IMR-90 (cell line): ENCODE measurements around the gene NINJ2. TPM values are rescaled to one million over a fixed set of nuclear protein-coding genes. Genes with fewer than 3 reads are reported as not detected.

Experiments used
- ATAC-seq: fragments of 200-7000 bp; cut with Tn5 transposase; 2 replicates; pipeline ENCODE4 v1.9.1; 2020; ENCODE audit warnings: low read depth, mild to moderate bottlenecking, moderate library complexity
- BruUV-seq: library from RNA; stranded (reverse); fragments of 400-500 nt; replicated peaks from 2 replicates; lab custom pipeline; 2021; lab: Mats Ljungman, UMichigan
- CTCF ChIA-PET: fragments of 300-600 bp; formaldehyde crosslinking; extraction: SDS; loops from one replicate; lab custom pipeline; 2021; ENCODE audit warnings: antibody characterized with exemption; lab: Yijun Ruan, JAX
- POLR2A ChIA-PET: fragments of 300-600 bp; sonication (Branson Sonifier 250); formaldehyde crosslinking; loops from one replicate; lab custom pipeline; 2022; ENCODE audit warnings: antibody characterized with exemption; ENCODE audit not compliant: unreplicated experiment; lab: Charles Lee
- DNase-seq: peaks from one replicate; pipeline ENCODE4 v3.0.0; 2013
- H2AFZ ChIP-seq: replicated peaks from 2 replicates; pipeline ENCODE3; 2013; ENCODE audit warnings: low read length, mild to moderate bottlenecking; ENCODE audit not compliant: poor library complexity
- H2AK5ac ChIP-seq: 2 replicates; pipeline ENCODE4 v1.6.1; 2013; ENCODE audit warnings: low read depth, low read length, inconsistent platforms
- H2AK9ac ChIP-seq: replicated peaks from 2 replicates; pipeline ENCODE3; 2013; ENCODE audit warnings: mild to moderate bottlenecking, low read depth, low read length, moderate library complexity; ENCODE audit not compliant: poor library complexity
- H2BK120ac ChIP-seq: 2 replicates; pipeline ENCODE4 v1.6.1; 2013; ENCODE audit warnings: low read depth, low read length, inconsistent platforms
- H2BK15ac ChIP-seq: 3 replicates; pipeline ENCODE4 v1.6.1; 2013; ENCODE audit warnings: low read depth, low read length, inconsistent platforms
- H2BK20ac ChIP-seq: 2 replicates; pipeline ENCODE4 v1.6.1; 2013; ENCODE audit warnings: low read depth, mild to moderate bottlenecking, inconsistent platforms, low read length, moderate library complexity
- H2BK5ac ChIP-seq: 2 replicates; pipeline ENCODE4 v1.6.1; 2013; ENCODE audit warnings: mild to moderate bottlenecking, low read depth, low read length, inconsistent platforms; ENCODE audit not compliant: poor library complexity, severe bottlenecking
- H3K14ac ChIP-seq: replicated peaks from 2 replicates; pipeline ENCODE4 v1.6.1; 2013; ENCODE audit warnings: low read depth, low read length, inconsistent platforms
- H3K18ac ChIP-seq: 2 replicates; pipeline ENCODE4 v1.6.1; 2013; ENCODE audit warnings: low read depth, low read length, control low read depth
- H3K23ac ChIP-seq: 2 replicates; pipeline ENCODE4 v1.6.1; 2013; ENCODE audit warnings: low read depth, low read length, inconsistent platforms
- H3K27ac ChIP-seq: 2 replicates; pipeline ENCODE4 v1.5.1; 2013; ENCODE audit warnings: mild to moderate bottlenecking, control low read depth, low read length; ENCODE audit not compliant: insufficient read depth
- H3K27me3 ChIP-seq: 2 replicates; pipeline ENCODE4 v1.6.1; 2013; ENCODE audit warnings: low read length; ENCODE audit not compliant: control insufficient read depth, insufficient read depth
- H3K36me3 ChIP-seq: 2 replicates; pipeline ENCODE4 v1.6.1; 2013; ENCODE audit warnings: low read length, mixed read lengths; ENCODE audit not compliant: control insufficient read depth, insufficient read depth
- H3K4ac ChIP-seq: 2 replicates; pipeline ENCODE4 v1.6.1; 2013; ENCODE audit warnings: low read depth, low read length, inconsistent platforms
- H3K4me1 ChIP-seq: 2 replicates; pipeline ENCODE4 v1.6.1; 2013; ENCODE audit warnings: low read length, mixed read lengths; ENCODE audit not compliant: control insufficient read depth, insufficient read depth
- H3K4me2 ChIP-seq: 2 replicates; pipeline ENCODE4 v1.6.1; 2013; ENCODE audit warnings: low read depth, mild to moderate bottlenecking, control low read depth, low read length, moderate library complexity
- H3K4me3 ChIP-seq: 2 replicates; pipeline ENCODE4 v1.5.1; 2013; ENCODE audit warnings: low read depth, mild to moderate bottlenecking, control low read depth, low read length, moderate library complexity; ENCODE audit not compliant: insufficient read depth
- H3K56ac ChIP-seq: 2 replicates; pipeline ENCODE4 v1.6.1; 2013; ENCODE audit warnings: low read length, inconsistent platforms; ENCODE audit not compliant: insufficient read depth; ENCODE audit errors: extremely low read depth
- H3K79me1 ChIP-seq, 2 experiments: 2 replicates each; pipeline ENCODE4 v1.6.1; 2013; ENCODE audit warnings: low read length in 2 of 2, inconsistent platforms in 1 of 2, low read depth in 1 of 2
- H3K9ac ChIP-seq: 2 replicates; pipeline ENCODE4 v1.6.1; 2013; ENCODE audit warnings: low read depth, low read length, control low read depth
- H3K9me1 ChIP-seq: 2 replicates; pipeline ENCODE4 v1.6.1; 2013; ENCODE audit warnings: low read length, inconsistent platforms; ENCODE audit not compliant: insufficient read depth
- H3K9me3 ChIP-seq: 2 replicates; pipeline ENCODE4 v1.6.1; 2013; ENCODE audit warnings: low read length; ENCODE audit not compliant: control insufficient read depth, insufficient read depth
- H4K20me1 ChIP-seq: 2 replicates; pipeline ENCODE4 v1.6.1; 2013; ENCODE audit warnings: low read length, inconsistent platforms; ENCODE audit not compliant: insufficient read depth
- H4K5ac ChIP-seq: 2 replicates; pipeline ENCODE4 v1.6.1; 2013; ENCODE audit warnings: mild to moderate bottlenecking, low read depth, low read length, control low read depth
- H4K8ac ChIP-seq, 2 experiments: 2 replicates each; pipeline ENCODE4 v1.6.1; 2013; ENCODE audit warnings: low read depth in 2 of 2, low read length in 2 of 2, control low read depth in 1 of 2, inconsistent platforms in 1 of 2
- H4K91ac ChIP-seq: 2 replicates; pipeline ENCODE4 v1.6.1; 2013; ENCODE audit warnings: low read depth, low read length, inconsistent platforms; ENCODE audit not compliant: insufficient read depth
- BHLHE40 ChIP-seq: fragments of 150-350 bp; IDR thresholded peaks from 2 replicates; pipeline ENCODE4 v1.6.1; 2016; ENCODE audit warnings: mild to moderate bottlenecking, low read depth, low read length
- CEBPB ChIP-seq: IDR thresholded peaks from 2 replicates; pipeline ENCODE4 v1.6.1; 2012; ENCODE audit warnings: low read depth, low read length, improper control_type of control experiment
- CHD1 ChIP-seq: IDR thresholded peaks from 2 replicates; pipeline ENCODE4 v1.6.1; 2012; ENCODE audit warnings: low read depth, low read length, improper control_type of control experiment
- CTCF ChIP-seq: conservative IDR thresholded peaks from 2 replicates; pipeline ENCODE4 v1.5.1; 2012; ENCODE audit warnings: mild to moderate bottlenecking, low read depth, low read length, improper control_type of control experiment
- ELK1 ChIP-seq: fragments of 150-350 bp; IDR thresholded peaks from 2 replicates; pipeline ENCODE4 v1.6.1; 2016; ENCODE audit warnings: low read depth, mild to moderate bottlenecking, low read length, moderate library complexity, borderline replicate concordance
- FOS ChIP-seq: fragments of 150-350 bp; IDR thresholded peaks from 2 replicates; pipeline ENCODE4 v1.6.1; 2016; ENCODE audit warnings: low read depth, low read length
- MAFK ChIP-seq: IDR thresholded peaks from 2 replicates; pipeline ENCODE4 v1.6.1; 2012; ENCODE audit warnings: low read depth, low read length, improper control_type of control experiment
- MAZ ChIP-seq: IDR thresholded peaks from 2 replicates; pipeline ENCODE4 v1.6.1; 2012; ENCODE audit warnings: low read depth, mild to moderate bottlenecking, low read length, improper control_type of control experiment, moderate library complexity, borderline replicate concordance
- MXI1 ChIP-seq: IDR thresholded peaks from 2 replicates; pipeline ENCODE4 v1.6.1; 2012; ENCODE audit warnings: low read depth, mild to moderate bottlenecking, low read length, moderate library complexity, borderline replicate concordance
- NFE2L2 ChIP-seq: fragments of 150-350 bp; IDR thresholded peaks from 2 replicates; pipeline ENCODE4 v1.6.1; 2016; ENCODE audit warnings: low read depth, mild to moderate bottlenecking, low read length
- POLR2A ChIP-seq: IDR thresholded peaks from 2 replicates; pipeline ENCODE4 v1.6.1; 2012; ENCODE audit warnings: mild to moderate bottlenecking, low read depth, low read length
- RAD21 ChIP-seq: IDR thresholded peaks from 2 replicates; pipeline ENCODE4 v1.6.1; 2012; ENCODE audit warnings: low read length, improper control_type of control experiment
- RCOR1 ChIP-seq: IDR thresholded peaks from 2 replicates; pipeline ENCODE4 v1.6.1; 2012; ENCODE audit warnings: mild to moderate bottlenecking, low read length, improper control_type of control experiment; ENCODE audit not compliant: insufficient replicate concordance
- RFX5 ChIP-seq: IDR thresholded peaks from 2 replicates; pipeline ENCODE4 v1.8.0; 2012; ENCODE audit warnings: low read depth, mild to moderate bottlenecking, low read length, moderate library complexity
- SMC3 ChIP-seq: fragments of 150-350 bp; IDR thresholded peaks from 2 replicates; pipeline ENCODE4 v1.6.1; 2016; ENCODE audit warnings: low read depth, mild to moderate bottlenecking, antibody characterized with exemption, low read length, moderate library complexity
- dilution Hi-C: fragments of 300-500 bp; cut with HindIII; formaldehyde crosslinking; loops from one replicate; pipeline ENCODE4 v1.14.3; 2018; ENCODE audit warnings: low sequenced_read_pairs; ENCODE audit not compliant: unreplicated experiment
- in situ Hi-C: fragments of 300-500 bp; cut with MboI; formaldehyde crosslinking; loops from 3 replicates; pipeline ENCODE4 v1.14.3; 2019; ENCODE audit warnings: low sequenced_read_pairs, inconsistent platforms, mixed read lengths
- intact Hi-C: fragments of 100-400 bp; cut with micrococcal nuclease; formaldehyde crosslinking; loops from 2 replicates; pipeline ENCODE4 v1.10.0; 2022
- polyA plus RNA-seq, 3 experiments: library from polyadenylated mRNA; depleted of rRNA; stranded (reverse); fragments of >200 nt; gene quantifications; 2 replicates each; pipeline ENCODE4 v1.2.3, GENCODE V29; 2012; ENCODE audit warnings: low replicate concordance in 1 of 3
- total RNA-seq: library from RNA; depleted of rRNA; stranded (reverse); fragments of >200 nt; gene quantifications from 2 replicates; pipeline ENCODE4 v1.2.3, GENCODE V29; 2012
- TF ChIP-seq, protein P1 (sequence below): fragments of 150-350 bp; IDR thresholded peaks from 2 replicates; pipeline ENCODE4 v1.6.1; 2017; ENCODE audit warnings: mild to moderate bottlenecking, antibody characterized with exemption, low read length, low read depth

The NINJ2 gene
- total and polyA plus RNA-seq, 2 of the 4 experiments (the other 2 are of a cell fraction) = not detected

DNA sequence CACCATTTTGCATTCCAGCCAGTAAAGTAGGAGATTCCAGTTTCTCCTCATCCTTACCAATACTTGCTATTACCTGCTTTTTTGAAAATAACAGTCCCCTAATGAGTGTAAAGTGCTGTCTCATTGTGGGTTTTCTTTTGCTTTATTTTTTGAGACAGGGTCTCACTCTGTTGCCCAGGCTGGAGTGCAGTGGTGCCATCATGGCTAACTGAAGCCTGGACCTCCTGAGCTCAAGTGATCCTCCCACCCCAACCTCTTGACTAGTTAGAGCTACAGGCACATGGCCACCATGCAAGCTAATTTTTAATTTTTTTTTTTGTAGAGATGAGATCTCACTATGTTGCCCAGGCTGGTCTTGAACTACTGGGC lies 60.6 kb downstream of the NINJ2 start:
- no peak overlapping the region for H3K18ac ChIP-seq
- no peaks in the 10 kb centered on the region for H3K79me1 ChIP-seq
- no peak for ATAC-seq
- no peak overlapping the region for H4K5ac ChIP-seq
- dilution Hi-C loops = no loop called here
- H4K20me1 ChIP-seq = no peaks in the 10 kb centered on the region
- no TSS peak for BruUV-seq
- no peak overlapping the region for H3K23ac ChIP-seq
- no peak overlapping the region for H3K4ac ChIP-seq
- H3K4me3 ChIP-seq = no peak overlapping the region
- H2BK120ac ChIP-seq = no peak overlapping the region
- H3K36me3 ChIP-seq = no peaks in the 10 kb centered on the region
- TF ChIP-seq POLR2A (no peak), MXI1 (no peak), RCOR1 (no peak), RAD21 (no peak), NFE2L2 (no peak), MAFK (no peak), FOS (no peak), CHD1 (no peak), SMC3 (no peak), RFX5 (no peak), CEBPB (no peak), ELK1 (no peak), CTCF (no peak), BHLHE40 (no peak), MAZ (no peak)
- TF ChIP-seq, protein P1, sequence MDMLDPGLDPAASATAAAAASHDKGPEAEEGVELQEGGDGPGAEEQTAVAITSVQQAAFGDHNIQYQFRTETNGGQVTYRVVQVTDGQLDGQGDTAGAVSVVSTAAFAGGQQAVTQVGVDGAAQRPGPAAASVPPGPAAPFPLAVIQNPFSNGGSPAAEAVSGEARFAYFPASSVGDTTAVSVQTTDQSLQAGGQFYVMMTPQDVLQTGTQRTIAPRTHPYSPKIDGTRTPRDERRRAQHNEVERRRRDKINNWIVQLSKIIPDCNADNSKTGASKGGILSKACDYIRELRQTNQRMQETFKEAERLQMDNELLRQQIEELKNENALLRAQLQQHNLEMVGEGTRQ = no peak
- no peak overlapping the region for H2AFZ ChIP-seq
- H3K27me3 ChIP-seq = peaks cover 26% of the 10 kb centered on the region
- no peak overlapping the region for H2BK5ac ChIP-seq
- H4K91ac ChIP-seq = no peak overlapping the region
- DNase-seq = no peak
- H4K8ac ChIP-seq = no peak overlapping the region
- no peaks in the 10 kb centered on the region for H3K9me1 ChIP-seq
- in situ Hi-C loops = no loop called here
- H3K9ac ChIP-seq = no peak overlapping the region
- no peak overlapping the region for H2BK15ac ChIP-seq
- H3K14ac ChIP-seq = no peak overlapping the region
- no peak overlapping the region for H3K56ac ChIP-seq
- H2BK20ac ChIP-seq = no peak overlapping the region
- POLR2A ChIA-PET = interaction anchor here (0.6 kb wide), 1 partner anchor 30 kb away, joined by 9 read pairs; no protein-coding TSS in a partner anchor
- H3K4me2 ChIP-seq = no peak overlapping the region
- no peak overlapping the region for H2AK9ac ChIP-seq
- no peaks in the 10 kb centered on the region for H3K9me3 ChIP-seq
- CTCF ChIA-PET = interaction anchor here (0.8 to 1.0 kb wide), 2 partner anchors 12 to 149 kb away, joined by 3 read pairs; partner anchors contain the start of gene WNK1
- no peaks in the 10 kb centered on the region for H3K4me1 ChIP-seq
- H3K27ac ChIP-seq = no peak overlapping the region
- intact Hi-C loops = no loop called here
- no peak overlapping the region for H2AK5ac ChIP-seq
